ENCODE measurements around the gene ZFPL1.

- no peak for TF ChIP-seq CTCF (IDR thresholded peaks at IDR 0.05; ENCODE audit: insufficient read depth, low read length, poor library complexity, severe bottlenecking)
- no peak for TF ChIP-seq EZH2phosphoT487 (conservative IDR thresholded peaks at IDR 0.05; ENCODE audit: low read length)
These were observed 36.2 kb upstream of the ZFPL1 start for GRCh38 chr11:65047581-65048422.
